Epithelial cell of esophagus (primary cell): ENCODE measurements around the gene METTL9.
"Not testable (repeated sequence)": the region's sequence is repeated elsewhere in the genome, so short reads cannot be mapped to it uniquely, and the experiment has no call there.

ENCODE experiments used
- DNase-seq: peaks from one replicate; pipeline ENCODE4 v3.0.0; 2010; ENCODE audit warnings: low read depth
- H3K4me3 ChIP-seq: 2 replicates; pipeline ENCODE4 v1.5.1; 2011; ENCODE audit warnings: mild to moderate bottlenecking, low read length, control low read depth
- CTCF ChIP-seq: IDR thresholded peaks from 2 replicates; pipeline ENCODE4 v1.5.1; 2011; ENCODE audit warnings: low read depth, mild to moderate bottlenecking, low read length, control low read depth, inconsistent platforms; ENCODE audit not compliant: insufficient read depth; ENCODE audit errors: missing control alignments

Gene METTL9

GRCh38 chr16:21600031-21600773, 825 bp downstream of the METTL9 start:
- H3K4me3 ChIP-seq, result peak overlapping the region; percentile 79
- peak; percentile 76 for DNase-seq
- TF ChIP-seq CTCF, result no peak

DNA sequence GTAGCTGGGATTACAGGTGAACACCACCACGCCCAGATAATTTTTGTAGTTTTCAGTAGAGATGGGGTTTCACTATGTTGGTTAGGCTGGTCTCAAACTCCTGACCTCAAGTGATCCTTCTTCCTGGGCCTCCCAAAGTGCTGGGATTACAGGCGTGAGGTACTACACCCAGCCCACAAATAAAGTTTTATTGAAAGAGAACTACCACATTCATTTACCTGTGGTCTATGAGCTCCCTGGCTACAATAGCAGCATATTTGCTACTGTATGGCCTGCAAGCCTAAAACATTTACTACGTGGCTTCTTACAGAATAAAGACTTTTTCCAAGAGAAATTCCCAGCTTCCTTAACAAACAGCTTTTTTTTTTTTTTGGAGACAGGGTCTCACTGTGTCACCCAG, 3.4 kb downstream of the METTL9 start:
- H3K4me3 ChIP-seq, result no peak overlapping the region
- DNase-seq, result no peak
- no peak for TF ChIP-seq CTCF

- peak; percentile 23 for DNase-seq
- no peak for TF ChIP-seq CTCF
- no peak overlapping the region for H3K4me3 ChIP-seq
Observed at GRCh38 chr16:21603928-21604327, 4.6 kb downstream of the METTL9 start.

DNA sequence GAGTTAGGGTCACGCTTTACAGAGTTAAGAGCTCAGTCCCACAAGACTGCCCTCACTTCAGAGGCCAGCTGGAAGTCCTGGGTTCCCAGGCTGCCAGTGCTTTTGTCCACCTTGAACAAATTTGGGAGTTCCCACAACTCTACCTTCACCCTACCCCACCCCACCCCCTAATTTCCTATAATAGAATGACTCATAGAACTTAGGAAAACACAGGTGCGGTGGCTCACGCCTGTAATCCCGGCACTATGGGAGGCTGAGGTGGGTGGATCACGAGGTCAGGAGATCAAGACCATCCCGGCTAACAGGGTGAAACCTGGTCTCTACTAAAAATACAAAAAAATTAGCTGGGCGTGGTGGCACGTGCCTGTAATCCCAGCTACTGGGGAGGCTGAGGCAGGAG, 6.5 kb downstream of the METTL9 start:
- DNase-seq, result peak; percentile 21
- H3K4me3 ChIP-seq, result not testable (repeated sequence)

DNA sequence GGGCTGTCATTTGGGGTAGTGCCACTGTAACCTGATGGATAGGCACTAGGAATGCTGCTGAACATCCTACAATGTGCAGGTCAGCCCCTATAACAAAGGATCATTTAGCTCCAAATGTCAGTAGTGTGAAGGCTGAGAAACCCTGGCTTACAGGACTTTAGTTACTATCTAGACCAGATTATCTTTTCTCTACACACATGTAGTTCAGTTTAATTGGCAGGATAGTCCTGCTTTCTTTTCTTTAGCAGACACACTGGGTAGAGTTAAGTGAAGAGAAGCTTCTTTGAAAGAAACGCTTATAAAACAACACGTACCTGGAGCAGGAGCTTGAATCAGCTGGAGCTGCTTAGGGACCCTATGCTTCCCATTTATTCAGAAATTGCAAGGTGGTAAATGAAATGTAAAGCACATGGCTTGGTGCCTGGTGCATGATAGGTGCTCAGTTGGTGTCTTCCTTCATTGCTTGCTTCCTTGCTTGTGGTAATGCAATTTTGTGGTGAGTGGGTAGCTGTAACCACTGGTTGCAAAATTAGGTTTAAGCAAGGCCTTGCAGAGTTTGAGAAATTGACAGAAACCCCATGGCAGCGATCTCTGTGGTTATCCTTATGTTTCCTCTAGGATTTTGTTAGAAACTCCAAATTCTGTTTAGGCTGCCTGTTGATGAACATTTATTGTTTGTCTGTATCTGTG, 9.4 kb downstream of the METTL9 start:
- TF ChIP-seq CTCF, result no peak
- no peak for DNase-seq
- H3K4me3 ChIP-seq, result no peak overlapping the region

DNA sequence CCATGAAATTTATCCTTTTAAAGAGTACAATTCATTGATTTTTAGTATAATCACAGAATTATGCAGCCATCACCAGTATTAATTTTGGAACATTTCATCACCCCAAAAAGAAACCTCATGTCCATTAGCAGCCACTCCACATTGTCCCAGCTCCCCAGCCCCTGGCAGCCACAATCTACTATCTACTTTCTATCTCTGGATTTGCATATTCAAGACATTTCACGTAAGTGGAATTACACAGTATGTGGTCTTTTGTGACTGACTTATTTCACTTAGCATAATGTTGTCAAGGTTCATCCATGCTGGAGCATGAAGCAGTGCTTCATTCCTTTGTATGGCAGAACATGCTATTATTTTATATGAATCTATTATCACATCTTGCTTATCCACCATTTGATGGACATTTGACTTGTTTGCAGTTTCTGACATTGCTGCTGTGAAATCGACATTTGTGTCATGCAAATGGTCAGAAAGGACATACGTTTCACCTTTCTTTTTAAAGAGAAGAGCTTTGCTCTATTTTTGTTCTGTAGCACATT, 10.7 kb downstream of the METTL9 start:
- H3K4me3 ChIP-seq, result no peak overlapping the region
- no peak for DNase-seq
- no peak for TF ChIP-seq CTCF

GRCh38 chr16:21610766-21611165, 11.4 kb downstream of the METTL9 start:
- TF ChIP-seq CTCF, result no peak
- no peak overlapping the region for H3K4me3 ChIP-seq

More at GRCh38 chr16:21610766-21611165, 11.4 kb downstream of the METTL9 start:
- DNase-seq, result no peak
